Hepatocyte (in vitro differentiated cells): ENCODE results near the gene ADD1. TPM values are rescaled to one million over a fixed set of nuclear protein-coding genes. Genes with fewer than 3 reads are reported as not detected.

Source experiments
- DNase-seq: peaks from one replicate; pipeline ENCODE4 v3.0.0-alpha.2; 2016; ENCODE audit warnings: low spot score
- H2AFZ ChIP-seq: fragments of 200-600 bp; sonication (generic); 2 replicates; pipeline ENCODE4 v1.6.0; 2016; ENCODE audit warnings: antibody characterized with exemption, mild to moderate bottlenecking
- H3K27ac ChIP-seq: fragments of 200-600 bp; sonication (generic); 2 replicates; pipeline ENCODE4 v1.5.1; 2016; ENCODE audit warnings: mild to moderate bottlenecking
- H3K27me3 ChIP-seq: fragments of 200-600 bp; sonication (generic); 2 replicates; pipeline ENCODE4 v1.6.1; 2016
- H3K36me3 ChIP-seq: fragments of 200-600 bp; sonication (generic); replicated peaks from 2 replicates; pipeline ENCODE4 v1.5.1; 2016; ENCODE audit warnings: low read depth; ENCODE audit not compliant: insufficient read depth
- H3K4me1 ChIP-seq: fragments of 200-600 bp; sonication (generic); 2 replicates; pipeline ENCODE4 v1.5.1; 2016; ENCODE audit warnings: mild to moderate bottlenecking, moderate library complexity; ENCODE audit not compliant: insufficient read depth
- H3K4me2 ChIP-seq: fragments of 200-600 bp; sonication (generic); 2 replicates; pipeline ENCODE4 v1.6.0; 2016
- H3K4me3 ChIP-seq: fragments of 200-600 bp; sonication (generic); 2 replicates; pipeline ENCODE4 v1.5.1; 2016; ENCODE audit warnings: mild to moderate bottlenecking
- H3K79me2 ChIP-seq: fragments of 200-600 bp; sonication (generic); 2 replicates; pipeline ENCODE4 v1.6.0; 2017; ENCODE audit warnings: mild to moderate bottlenecking
- H3K9me2 ChIP-seq: fragments of 200-600 bp; sonication (generic); replicated peaks from 2 replicates; pipeline ENCODE4 v1.6.0; 2017; ENCODE audit warnings: mild to moderate bottlenecking; ENCODE audit not compliant: insufficient read depth
- H3K9me3 ChIP-seq: fragments of 200-600 bp; sonication (generic); 2 replicates; pipeline ENCODE4 v1.5.1; 2016; ENCODE audit warnings: low read depth, mild to moderate bottlenecking
- H4K20me1 ChIP-seq: fragments of 200-600 bp; sonication (generic); 2 replicates; pipeline ENCODE4 v1.6.0; 2016; ENCODE audit warnings: mild to moderate bottlenecking; ENCODE audit not compliant: insufficient read depth, poor library complexity, severe bottlenecking
- EZH2 ChIP-seq: fragments of 200-600 bp; sonication (generic); IDR thresholded peaks from 2 replicates; pipeline ENCODE4 v1.6.1; 2016; ENCODE audit warnings: antibody characterized with exemption, mild to moderate bottlenecking, borderline replicate concordance
- EZH2phosphoT487 ChIP-seq: fragments of 200-600 bp; sonication (generic); IDR thresholded peaks from one replicate; pipeline ENCODE4 v1.6.1; 2018; ENCODE audit warnings: antibody characterized with exemption, mild to moderate bottlenecking, low read depth, moderate library complexity; ENCODE audit not compliant: unreplicated experiment, severe bottlenecking
- WGBS: methylation state at CpG from one replicate; pipeline ENCODE4 v1.1.6; 2016; ENCODE audit warnings: low lambda C conversion rate; ENCODE audit errors: missing lambda C conversion rate; 5-methylcytosine and 5-hydroxymethylcytosine counted together
- polyA plus RNA-seq: library from polyadenylated mRNA; unstranded; fragments of >200 nt; fragmentation: Nextera tagmentation; extraction: Ambion mirVana; gene quantifications from 2 replicates; pipeline ENCODE4 v1.2.1, GENCODE V29; 2016
- total RNA-seq: library from RNA; depleted of rRNA; stranded (reverse); fragments of >200 nt; gene quantifications from 2 replicates; pipeline ENCODE4 v1.2.3, GENCODE V29; 2014
- TF ChIP-seq, protein P1 (sequence below): fragments of 200-600 bp; sonication (generic); IDR thresholded peaks from 2 replicates; pipeline ENCODE4 v1.5.1; 2016; ENCODE audit warnings: antibody characterized with exemption, mild to moderate bottlenecking; ENCODE audit not compliant: poor library complexity

Gene ADD1
- total and polyA plus RNA-seq, 2 experiments from 2014 or later, result 179 to 208 TPM

DNA sequence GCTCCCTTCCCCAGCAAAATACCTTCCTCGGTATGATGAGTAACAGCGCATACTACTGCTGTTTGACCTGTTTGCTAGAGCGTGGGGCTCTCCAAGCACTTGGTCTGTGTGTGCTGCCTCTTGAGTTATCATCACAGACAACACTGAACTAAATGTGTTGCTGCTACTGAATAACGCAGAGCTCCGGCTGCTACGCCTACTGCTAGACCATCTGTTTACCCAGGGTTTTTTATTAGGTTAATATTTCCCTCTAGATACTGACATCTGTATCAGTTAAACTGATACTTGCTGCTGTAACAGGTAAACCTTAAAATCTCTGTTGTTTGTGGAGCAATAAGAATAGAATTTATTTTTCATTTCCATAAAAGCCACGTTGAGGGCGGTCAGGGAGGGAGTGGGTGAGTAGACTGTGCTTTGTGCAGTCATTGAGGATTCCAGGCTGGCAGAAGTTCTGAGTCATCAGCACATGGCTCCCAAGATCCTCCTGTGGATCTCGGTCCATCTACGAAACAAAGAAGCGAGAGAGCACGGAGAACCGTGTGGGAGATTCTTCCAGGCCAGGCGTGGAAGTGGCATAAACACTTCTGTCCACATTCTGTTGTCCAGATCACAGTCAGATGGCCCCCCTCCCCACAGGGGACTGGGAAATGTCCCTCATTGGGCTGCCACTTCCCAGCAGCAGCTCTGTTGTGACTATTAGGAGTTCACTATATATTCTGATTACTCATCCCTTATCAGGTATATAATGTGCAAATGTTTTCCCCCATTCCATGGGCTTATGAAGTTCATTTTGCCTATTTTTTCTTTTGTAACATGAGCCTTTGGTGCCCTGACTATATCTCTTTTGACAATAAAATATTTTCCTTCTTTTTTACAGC, 133.8 kb downstream of the ADD1 start:
- H4K20me1 ChIP-seq, result no peaks in the 10 kb centered on the region
- H3K79me2 ChIP-seq, result no peaks in the 10 kb centered on the region
- peak; percentile 77 for DNase-seq
- H3K9me3 ChIP-seq, result no peaks in the 10 kb centered on the region
- peak overlapping the region; percentile 24 for H2AFZ ChIP-seq
- no peaks in the 10 kb centered on the region for H3K36me3 ChIP-seq
- H3K4me2 ChIP-seq, result peak overlapping the region; percentile 63
- WGBS, result 47% methylated on average over 14 of the region's 14 CpGs
- no peaks in the 10 kb centered on the region for H3K9me2 ChIP-seq
- no peak overlapping the region for H3K4me3 ChIP-seq
- peaks cover 4% of the 10 kb centered on the region for H3K4me1 ChIP-seq
- no peaks in the 10 kb centered on the region for H3K27me3 ChIP-seq
- peak overlapping the region; percentile 91 for H3K27ac ChIP-seq
- TF ChIP-seq, protein P1, sequence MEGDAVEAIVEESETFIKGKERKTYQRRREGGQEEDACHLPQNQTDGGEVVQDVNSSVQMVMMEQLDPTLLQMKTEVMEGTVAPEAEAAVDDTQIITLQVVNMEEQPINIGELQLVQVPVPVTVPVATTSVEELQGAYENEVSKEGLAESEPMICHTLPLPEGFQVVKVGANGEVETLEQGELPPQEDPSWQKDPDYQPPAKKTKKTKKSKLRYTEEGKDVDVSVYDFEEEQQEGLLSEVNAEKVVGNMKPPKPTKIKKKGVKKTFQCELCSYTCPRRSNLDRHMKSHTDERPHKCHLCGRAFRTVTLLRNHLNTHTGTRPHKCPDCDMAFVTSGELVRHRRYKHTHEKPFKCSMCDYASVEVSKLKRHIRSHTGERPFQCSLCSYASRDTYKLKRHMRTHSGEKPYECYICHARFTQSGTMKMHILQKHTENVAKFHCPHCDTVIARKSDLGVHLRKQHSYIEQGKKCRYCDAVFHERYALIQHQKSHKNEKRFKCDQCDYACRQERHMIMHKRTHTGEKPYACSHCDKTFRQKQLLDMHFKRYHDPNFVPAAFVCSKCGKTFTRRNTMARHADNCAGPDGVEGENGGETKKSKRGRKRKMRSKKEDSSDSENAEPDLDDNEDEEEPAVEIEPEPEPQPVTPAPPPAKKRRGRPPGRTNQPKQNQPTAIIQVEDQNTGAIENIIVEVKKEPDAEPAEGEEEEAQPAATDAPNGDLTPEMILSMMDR, result no peak
- TF ChIP-seq EZH2 (no peak), EZH2phosphoT487 (no peak)

Other genes starting within 250 kb of the ADD1 start
- gene TNIP2, start 87.5 kb upstream of the ADD1 start, total RNA-seq, result 38.2 and 42.7 TPM in 2 replicates
- 43.0 and 50.8 TPM in 2 replicates for gene TNIP2, start 87.5 kb upstream of the ADD1 start, polyA plus RNA-seq
- gene SH3BP2, start 50.8 kb upstream of the ADD1 start, total RNA-seq, result 15.0 and 25.7 TPM in 2 replicates
- gene SH3BP2, start 50.8 kb upstream of the ADD1 start, polyA plus RNA-seq, result 24.3 and 29.6 TPM in 2 replicates
- gene NOP14, start 119.6 kb downstream of the ADD1 start, total RNA-seq, result 18.2 and 22.7 TPM in 2 replicates
- 18.8 and 21.7 TPM in 2 replicates for gene NOP14, start 119.6 kb downstream of the ADD1 start, polyA plus RNA-seq
- 4.9 and 5.4 TPM in 2 replicates for gene GRK4, start 119.7 kb downstream of the ADD1 start, total RNA-seq
- gene GRK4, start 119.7 kb downstream of the ADD1 start, polyA plus RNA-seq, result 5.5 and 6.1 TPM in 2 replicates
- not detected in 2 replicates for gene HTT-AS, start 230.7 kb downstream of the ADD1 start, total RNA-seq
- not detected in 2 replicates for gene HTT-AS, start 230.7 kb downstream of the ADD1 start, polyA plus RNA-seq
- gene HTT, start 230.8 kb downstream of the ADD1 start, total RNA-seq, result 30.6 and 33.9 TPM in 2 replicates
- 9.5 and 12.4 TPM in 2 replicates for gene HTT, start 230.8 kb downstream of the ADD1 start, polyA plus RNA-seq